Stomach (tissue), 9 donors: ENCODE data around the gene TMEM119. TPM values are rescaled to one million over a fixed set of nuclear protein-coding genes. Genes with fewer than 3 reads are reported as not detected.

Source experiments
- DNase-seq, 2 donors: peaks; one replicate each; pipeline versions ENCODE4 v3.0.0 to v3.0.0-alpha.2; 2013 to 2019
- H3K27ac ChIP-seq, 5 donors: fragments of 200-600 bp in 4 of 5; sonication (generic) in 4 of 5; one replicate each; pipeline ENCODE4 v1.5.1; 2013 to 2019; ENCODE audit warnings: mild to moderate bottlenecking in 1 of 5, moderate library complexity in 1 of 5
- H3K27me3 ChIP-seq, 3 donors: fragments of 200-600 bp; sonication (generic); one replicate each; pipeline ENCODE4 v1.5.1; 2017 to 2019; ENCODE audit warnings: mixed run types in 1 of 3
- H3K36me3 ChIP-seq, 4 donors: fragments of 200-600 bp; sonication (generic); 1 replicate in 3 of 4; 2 replicates in 1 of 4; pipeline ENCODE4 v1.5.1; 2016 to 2019
- H3K4me1 ChIP-seq, 4 donors: fragments of 200-600 bp; sonication (generic); one replicate each; pipeline ENCODE4 v1.5.1; 2016 to 2019
- H3K4me3 ChIP-seq, 4 donors: fragments of 200-600 bp; sonication (generic) in 3 of 4; one replicate each; pipeline ENCODE4 v1.5.1; 2016 to 2019; ENCODE audit warnings: mild to moderate bottlenecking in 1 of 4
- H3K9me3 ChIP-seq, 4 donors: fragments of 200-600 bp; sonication (generic); one replicate each; pipeline ENCODE4 v1.5.1; 2016 to 2019
- EP300 ChIP-seq: sonication (generic); formaldehyde crosslinking; IDR thresholded peaks from one replicate; pipeline ENCODE4 v1.6.1; 2017; ENCODE audit warnings: antibody characterized with exemption
- POLR2A ChIP-seq, 4 donors: fragments of 450-650 bp; IDR thresholded peaks; one replicate each; pipeline ENCODE4 v1.6.1; 2016; ENCODE audit warnings: antibody characterized with exemption in 4 of 4, control low read depth in 2 of 4, mild to moderate bottlenecking in 1 of 4, moderate library complexity in 1 of 4
- POLR2AphosphoS5 ChIP-seq, 3 donors: sonication (generic); formaldehyde crosslinking; IDR thresholded peaks; one replicate each; pipeline ENCODE4 v1.6.1; 2016; ENCODE audit warnings: antibody characterized with exemption in 3 of 3
- WGBS, 5 donors: extraction: QIAGEN DNeasy Blood & Tissue Kit in 3 of 5; methylation state at CpG; one replicate each; pipeline versions ENCODE4 v1.1.5 to v1.1.7; 2013 to 2018; 5-methylcytosine and 5-hydroxymethylcytosine counted together
- intact Hi-C: fragments of 100-400 bp; cut with DNase I; formaldehyde crosslinking; loops from one replicate; pipeline ENCODE4 v1.15.1; 2023; ENCODE audit warnings: low total_unique reads
- polyA plus RNA-seq, 3 donors: library from polyadenylated mRNA; stranded (reverse); fragments of 200-250 nt; gene quantifications; one replicate each; pipeline ENCODE4 v1.2.3, GENCODE V29; 2013
- total RNA-seq, 5 donors: library from RNA; depleted of rRNA; stranded (reverse); fragments of >200 nt; gene quantifications; one replicate each; pipeline versions ENCODE4 v1.1.0 to v1.2.3, GENCODE V29; 2014 to 2016
- TF ChIP-seq, protein P1 (sequence below), 7 experiments: fragments of 450-650 bp in 4 of 7; fragments of 200-600 bp in 3 of 7; sonication (generic) in 3 of 7; IDR thresholded peaks; one replicate each; pipeline ENCODE4 v1.5.1; 2016 to 2019; ENCODE audit warnings: antibody characterized with exemption in 7 of 7, control low read depth in 2 of 7, mild to moderate bottlenecking in 1 of 7
- donor health status: healthy with polysubstance abuse.
- donor health status: Bipolar disorder and iron deficiency.
- donor health status: healthy.

The TMEM119 gene
- total and polyA plus RNA-seq, 8 donors = 0.45 to 17.1 (median 11.2) TPM; not detected in 1

DNA sequence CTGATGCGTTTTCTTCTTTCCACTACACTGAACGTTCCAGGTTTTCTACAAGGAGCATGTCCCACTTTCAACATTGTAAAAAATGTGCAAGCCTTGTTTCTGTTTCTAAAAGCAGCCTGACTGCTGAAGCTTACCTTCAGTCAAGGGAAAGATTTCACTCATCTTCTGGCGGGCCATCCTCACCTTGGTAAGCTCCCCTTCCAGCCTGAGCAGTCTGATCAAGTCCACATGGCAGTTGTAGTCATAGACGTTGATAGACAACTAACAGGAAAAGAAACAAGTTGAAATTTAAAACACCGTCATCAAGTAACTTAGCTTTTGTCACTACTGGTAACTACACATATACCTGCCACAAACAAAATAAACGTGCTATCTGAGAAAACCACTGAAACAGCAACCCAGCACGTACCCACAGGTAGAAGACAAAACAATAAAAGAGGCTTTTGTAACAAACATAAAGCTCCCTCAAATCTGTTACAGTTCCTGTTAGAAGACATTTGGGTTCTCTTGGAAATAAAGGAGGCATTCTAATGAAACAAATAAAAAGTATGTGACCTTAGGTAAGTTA, 48.8 kb downstream of the TMEM119 start:
- DNase-seq = no peak
- Histone ChIP-seq H3K27ac (no peak overlapping the region), H3K4me1 (peaks cover 0 to 48% (median 19%) of the 10 kb centered on the region in 4 donors), H3K36me3 (peaks cover 44 to 53% (median 51%) of the 10 kb centered on the region in 4 donors), H3K9me3 (no peaks in the 10 kb centered on the region), H3K27me3 (no peaks in the 10 kb centered on the region), H3K4me3 (no peak overlapping the region)
- TF ChIP-seq POLR2AphosphoS5 (IDR thresholded peaks at IDR 0.05) (no peak), POLR2A (IDR thresholded peaks at IDR 0.05) (no peak)
- intact Hi-C loops = no loop called here
- 64 to 76% (median 67%) methylated on average over 7 of the region's 7 CpGs for WGBS, 5 donors

DNA sequence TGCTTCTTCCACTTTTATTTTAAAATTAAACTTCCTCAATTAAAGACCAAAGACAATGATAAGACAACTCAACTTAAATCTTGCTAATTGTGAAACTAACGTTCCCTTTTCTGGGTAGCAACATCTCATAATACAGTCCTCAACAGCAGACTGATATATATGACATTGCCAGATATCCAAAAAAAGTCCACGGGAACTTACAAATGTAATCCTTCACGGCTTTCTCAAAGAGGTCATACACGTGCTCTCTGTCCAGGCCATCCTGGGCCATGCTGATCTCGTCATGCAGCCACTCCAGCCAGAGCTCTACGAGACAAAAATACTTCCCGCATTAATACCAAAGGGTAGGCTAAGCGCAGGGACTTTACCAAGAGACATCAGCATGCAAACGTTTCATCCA, 50.2 kb downstream of the TMEM119 start:
- Histone ChIP-seq H3K4me3 (no peak overlapping the region), H3K27ac (no peak overlapping the region), H3K4me1 (peaks cover 0 to 34% (median 15%) of the 10 kb centered on the region in 4 donors), H3K27me3 (no peaks in the 10 kb centered on the region), H3K36me3 (peaks cover 56 to 66% (median 65%) of the 10 kb centered on the region in 4 donors), H3K9me3 (no peaks in the 10 kb centered on the region)
- TF ChIP-seq, protein P1, sequence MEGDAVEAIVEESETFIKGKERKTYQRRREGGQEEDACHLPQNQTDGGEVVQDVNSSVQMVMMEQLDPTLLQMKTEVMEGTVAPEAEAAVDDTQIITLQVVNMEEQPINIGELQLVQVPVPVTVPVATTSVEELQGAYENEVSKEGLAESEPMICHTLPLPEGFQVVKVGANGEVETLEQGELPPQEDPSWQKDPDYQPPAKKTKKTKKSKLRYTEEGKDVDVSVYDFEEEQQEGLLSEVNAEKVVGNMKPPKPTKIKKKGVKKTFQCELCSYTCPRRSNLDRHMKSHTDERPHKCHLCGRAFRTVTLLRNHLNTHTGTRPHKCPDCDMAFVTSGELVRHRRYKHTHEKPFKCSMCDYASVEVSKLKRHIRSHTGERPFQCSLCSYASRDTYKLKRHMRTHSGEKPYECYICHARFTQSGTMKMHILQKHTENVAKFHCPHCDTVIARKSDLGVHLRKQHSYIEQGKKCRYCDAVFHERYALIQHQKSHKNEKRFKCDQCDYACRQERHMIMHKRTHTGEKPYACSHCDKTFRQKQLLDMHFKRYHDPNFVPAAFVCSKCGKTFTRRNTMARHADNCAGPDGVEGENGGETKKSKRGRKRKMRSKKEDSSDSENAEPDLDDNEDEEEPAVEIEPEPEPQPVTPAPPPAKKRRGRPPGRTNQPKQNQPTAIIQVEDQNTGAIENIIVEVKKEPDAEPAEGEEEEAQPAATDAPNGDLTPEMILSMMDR (IDR thresholded peaks at IDR 0.05) = no peak
- TF ChIP-seq POLR2A (IDR thresholded peaks at IDR 0.05) (no peak), POLR2AphosphoS5 (IDR thresholded peaks at IDR 0.05) (no peak), EP300 (no peak)
- DNase-seq = no peak
- intact Hi-C loops = no loop called here
- WGBS, 5 donors = 78 to 90% (median 87%) methylated on average over 9 of the region's 9 CpGs

DNA sequence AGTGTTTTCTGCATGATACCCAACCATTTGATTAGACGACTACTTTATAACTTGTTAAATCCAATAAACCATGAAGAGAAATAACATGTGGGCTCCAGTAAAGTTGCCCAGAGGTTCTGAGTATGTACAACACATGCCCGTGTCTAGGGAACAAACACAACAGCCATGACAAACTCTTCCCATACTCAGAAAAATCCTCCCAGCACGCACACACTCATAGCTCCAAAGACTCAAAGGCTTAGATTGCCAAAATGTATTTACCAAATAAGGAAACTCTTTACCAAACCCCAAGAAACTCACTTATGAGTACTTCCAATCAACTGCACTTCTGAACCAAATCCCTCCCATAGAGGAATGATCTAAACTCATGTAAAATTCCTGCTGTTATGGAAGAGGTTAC, 54.2 kb downstream of the TMEM119 start:
- H3K9me3 ChIP-seq = no peaks in the 10 kb centered on the region
- TF ChIP-seq EP300 (no peak), POLR2A (IDR thresholded peaks at IDR 0.05) (no peak), POLR2AphosphoS5 (IDR thresholded peaks at IDR 0.05) (no peak)
- TF ChIP-seq, protein P1 (IDR thresholded peaks at IDR 0.05) = no peak
- no peaks in the 10 kb centered on the region for H3K27me3 ChIP-seq
- H3K4me1 ChIP-seq = peaks cover 0 to 33% (median 9%) of the 10 kb centered on the region in 4 donors
- H3K4me3 ChIP-seq = no peak overlapping the region
- peaks cover 63 to 93% (median 79%) of the 10 kb centered on the region in 4 donors for H3K36me3 ChIP-seq
- no peak overlapping the region for H3K27ac ChIP-seq
- WGBS, 5 donors = 83 to 93% (median 90%) methylated on average over 3 of the region's 3 CpGs
- no peak for DNase-seq
- intact Hi-C loops = no loop called here

DNA sequence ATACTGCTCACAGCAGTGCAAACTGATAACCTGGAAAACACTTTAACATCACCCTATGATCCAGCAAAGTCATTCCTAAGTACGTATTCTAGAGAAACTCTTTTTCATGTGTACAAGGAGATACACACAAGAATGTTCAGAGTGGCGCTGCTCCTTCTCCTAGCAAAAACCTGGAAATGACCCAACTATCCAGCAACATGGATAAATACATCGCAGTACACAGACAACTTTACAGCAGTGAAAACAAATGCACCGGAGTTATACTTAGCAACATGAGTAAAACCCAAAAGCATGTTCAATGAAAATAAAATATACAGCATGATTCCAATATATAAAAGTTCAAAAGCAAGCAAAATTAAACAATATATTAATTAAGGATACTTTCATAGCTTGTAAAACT, 55.6 kb downstream of the TMEM119 start:
- TF ChIP-seq, protein P1 (IDR thresholded peaks at IDR 0.05) = no peak
- no peak for TF ChIP-seq POLR2AphosphoS5 (IDR thresholded peaks at IDR 0.05)
- Histone ChIP-seq H3K4me3 (no peak overlapping the region), H3K9me3 (no peaks in the 10 kb centered on the region), H3K27me3 (no peaks in the 10 kb centered on the region), H3K27ac (no peak overlapping the region), H3K4me1 (peaks cover 0 to 33% (median 4%) of the 10 kb centered on the region in 4 donors), H3K36me3 (peaks cover 54 to 91% (median 79%) of the 10 kb centered on the region in 4 donors)
- intact Hi-C loops = no loop called here
- 72 to 88% (median 83%) methylated on average over 4 of the region's 4 CpGs for WGBS, 5 donors
- no peak for DNase-seq

Other genes starting within 250 kb of the TMEM119 start
- gene FICD, start 82.8 kb downstream of the TMEM119 start, total RNA-seq = 10 to 100 TPM in 3 of 5 donors, 1 to 10 TPM in 2; 2.3 to 26.3 (median 14.2) TPM
- 1 to 10 TPM; 1.2 to 3.7 (median 1.4) TPM for gene FICD, start 82.8 kb downstream of the TMEM119 start, polyA plus RNA-seq
- gene SART3, start 36.9 kb downstream of the TMEM119 start, total RNA-seq = 100 to 1,000 TPM in 1 of 5 donors, 10 to 100 TPM in 4; 47.2 to 106 (median 56.2) TPM
- 10 to 100 TPM; 11.7 to 12.4 (median 12.0) TPM for gene SART3, start 36.9 kb downstream of the TMEM119 start, polyA plus RNA-seq
- 100 to 1,000 TPM in 3 of 5 donors, 10 to 100 TPM in 2; 83.3 to 251 (median 154) TPM for gene ISCU, start 35.5 kb downstream of the TMEM119 start, total RNA-seq
- 100 to 1,000 TPM; 140 to 256 (median 177) TPM for gene ISCU, start 35.5 kb downstream of the TMEM119 start, polyA plus RNA-seq
- gene SELPLG, start 35.8 kb upstream of the TMEM119 start, total RNA-seq = 1 to 10 TPM; 1.2 to 6.1 (median 2.4) TPM
- gene SELPLG, start 35.8 kb upstream of the TMEM119 start, polyA plus RNA-seq = 1 to 10 TPM; 1.7 to 4.1 (median 3.5) TPM
- 100 to 1,000 TPM; 143 to 392 (median 188) TPM for gene CORO1C, start 133.4 kb upstream of the TMEM119 start, total RNA-seq
- 10 to 100 TPM; 27.4 to 45.4 (median 44.1) TPM for gene CORO1C, start 133.4 kb upstream of the TMEM119 start, polyA plus RNA-seq